ENCODE results near the gene EIF5A. TPM values are rescaled to one million over a fixed set of nuclear protein-coding genes. Genes with fewer than 3 reads are reported as not detected.

The EIF5A gene
- total and polyA plus RNA-seq, 9 of the 15 experiments (the other 6 are each of a cell fraction or from before 2014, with no cell fraction given): 22.9 to 1,163 (median 772) TPM

DNA sequence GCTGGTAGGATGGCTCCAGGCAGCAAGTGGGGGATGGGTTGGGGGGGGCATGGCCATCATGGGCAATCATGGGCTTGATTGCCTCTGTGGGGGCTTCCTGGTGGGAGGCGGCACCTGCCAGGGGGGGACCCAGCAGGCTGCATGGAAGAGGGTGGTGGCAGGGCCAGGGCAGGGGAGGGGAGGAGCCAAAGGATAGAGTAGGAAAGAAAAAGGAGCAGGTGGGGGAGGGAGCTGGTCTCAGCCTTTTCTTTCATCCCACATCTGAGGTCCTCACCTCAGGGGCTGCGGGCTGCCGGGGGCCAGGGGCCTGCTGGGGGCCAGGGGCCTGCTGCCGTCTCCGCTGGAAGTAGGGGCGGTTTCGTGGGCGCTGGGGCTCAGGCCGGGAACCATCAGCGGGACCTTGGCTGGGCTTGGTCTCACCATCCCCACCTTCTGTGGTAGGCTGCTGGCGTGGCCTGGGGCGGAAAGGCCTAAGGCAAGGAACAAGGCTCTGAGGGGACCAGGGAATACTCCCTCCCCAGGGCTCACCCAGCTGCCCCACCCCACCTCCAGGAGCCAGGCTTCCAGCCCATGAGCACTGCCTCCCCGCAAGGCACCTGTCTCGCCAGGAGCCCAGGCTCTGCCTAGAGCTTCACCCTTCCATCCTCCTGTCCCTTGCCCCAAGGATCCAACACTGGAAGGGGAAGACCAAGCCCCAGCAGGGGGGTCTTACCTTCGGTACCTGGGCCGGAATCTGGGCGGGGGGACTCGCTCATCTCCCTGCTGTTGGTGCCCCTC is 18.0 kb upstream of the EIF5A start:
- 49% methylated on average over 5 of the region's 18 CpGs for WGBS (ENCODE audit: insufficient coverage, low coverage, missing lambda C conversion rate)
- FAIRE-seq (no peak), DNase-seq (ENCODE audit: extremely low read depth in 1 of 4, low spot score in 3 of 4) (no peak), ATAC-seq (no peak)
- ChIA-PET POLR2A (interaction anchor here (0.7 to 0.8 kb wide), 2 partner anchors 15 to 19 kb away, joined by 3 read pairs; no protein-coding TSS in a partner anchor), CTCF (ENCODE audit: low intra/inter-chr PET ratio) (no interaction called here)
- Histone ChIP-seq H4K20me1 (replicated peaks; ENCODE audit: control insufficient read depth, insufficient read depth, low read length) (no peaks in the 10 kb centered on the region), H3K4me1 (replicated peaks in 1 of 2; ENCODE audit: control insufficient read depth in 2 of 2, insufficient read depth in 2 of 2, low read length in 2 of 2) (peaks cover 11 to 33% of the 10 kb centered on the region in 2 experiments), H2AFZ (ENCODE audit: low read depth, low read length) (no peak overlapping the region), H3K27me3 (ENCODE audit: control insufficient read depth in 2 of 2, insufficient read depth in 2 of 2, low read length in 2 of 2) (no peaks in the 10 kb centered on the region), H3K36me3 (ENCODE audit: control insufficient read depth, insufficient read depth, low read length) (0 out of 3 replicates have a peak, but pooled peaks cover 3% of the 10 kb centered on the region), H3K4me3 (no peak overlapping the region), H3K9ac (ENCODE audit: insufficient read depth in 1 of 2, low read depth in 2 of 2, low read length in 2 of 2) (no peak overlapping the region), H3K9me3 (replicated peaks; ENCODE audit: control insufficient read depth, insufficient read depth, low read depth, low read length) (no peaks in the 10 kb centered on the region), H3K4me2 (ENCODE audit: insufficient read depth, low read length) (no peak overlapping the region), H3K27ac (ENCODE audit: extremely low read depth, low read depth, low read length) (no peak overlapping the region), H3K79me2 (ENCODE audit: control insufficient read depth, insufficient read depth, low read length) (no peaks in the 10 kb centered on the region), H3K9me1 (ENCODE audit: control insufficient read depth, insufficient read depth, low read length) (no peaks in the 10 kb centered on the region)
- BruUV-seq (replicated peaks): no TSS peak
- in situ Hi-C loops (cut with MboI): no loop called here
- no peak for TF ChIP-seq TCF7L2 (IDR thresholded peaks at IDR 0.05; ENCODE audit: low read depth, low read length)
- no peak for TF ChIP-seq HDAC8 (tag; IDR thresholded peaks at IDR 0.05)
- TF ChIP-seq ARID3B (CRISPR knock-in tag; IDR thresholded peaks at IDR 0.05; ENCODE audit: borderline replicate concordance): no peak
- no peak for TF ChIP-seq ZNF76 (CRISPR knock-in tag; IDR thresholded peaks at IDR 0.05; ENCODE audit: borderline replicate concordance)
- no peak for TF ChIP-seq SUPT5H (IDR thresholded peaks at IDR 0.05)
- TF ChIP-seq NFE2L1 (tag; IDR thresholded peaks at IDR 0.05; ENCODE audit: borderline replicate concordance, low read depth): no peak
- no peak for TF ChIP-seq NFXL1 (CRISPR knock-in tag; IDR thresholded peaks at IDR 0.05)
- TF ChIP-seq, protein P1, sequence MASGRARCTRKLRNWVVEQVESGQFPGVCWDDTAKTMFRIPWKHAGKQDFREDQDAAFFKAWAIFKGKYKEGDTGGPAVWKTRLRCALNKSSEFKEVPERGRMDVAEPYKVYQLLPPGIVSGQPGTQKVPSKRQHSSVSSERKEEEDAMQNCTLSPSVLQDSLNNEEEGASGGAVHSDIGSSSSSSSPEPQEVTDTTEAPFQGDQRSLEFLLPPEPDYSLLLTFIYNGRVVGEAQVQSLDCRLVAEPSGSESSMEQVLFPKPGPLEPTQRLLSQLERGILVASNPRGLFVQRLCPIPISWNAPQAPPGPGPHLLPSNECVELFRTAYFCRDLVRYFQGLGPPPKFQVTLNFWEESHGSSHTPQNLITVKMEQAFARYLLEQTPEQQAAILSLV (tag; IDR thresholded peaks at IDR 0.05): no peak
- TF ChIP-seq CREB3L1 (IDR thresholded peaks at IDR 0.05; ENCODE audit: borderline replicate concordance, low read depth): no peak
- TF ChIP-seq IFI16 (CRISPR knock-in tag; IDR thresholded peaks at IDR 0.05): no peak
- TF ChIP-seq KDM2B (CRISPR knock-in tag; IDR thresholded peaks at IDR 0.05): no peak
- intact Hi-C loops (cut with micrococcal nuclease): no loop called here
